ENCODE data around the gene LDLRAD2. TPM values are rescaled to one million over a fixed set of nuclear protein-coding genes. Genes with fewer than 3 reads are reported as not detected.

Gene LDLRAD2
- polyA plus RNA-seq, 2 of the 4 experiments (the other 2 are of a cell fraction), result 0.08 TPM; not detected in 1

GRCh38 chr1:21866707-21867043, 54.6 kb downstream of the LDLRAD2 start:
- no peak for ATAC-seq
- DNase-seq (ENCODE audit: low read depth in 1 of 2, low spot score in 1 of 2), result no peak
- H3K4me3 ChIP-seq, result no peak overlapping the region
- 71% methylated on average over 1 of the region's 1 CpG for WGBS (ENCODE audit: missing lambda C conversion rate)
- H3K27ac ChIP-seq, result no peak overlapping the region
- FAIRE-seq, result no peak
- no peaks in the 10 kb centered on the region for H3K9me3 ChIP-seq
- H3K4me2 ChIP-seq, result no peak overlapping the region
- POLR2A ChIA-PET, result no interaction called here
- peaks cover 33% of the 10 kb centered on the region for H3K4me1 ChIP-seq
- TF ChIP-seq EP300 (IDR thresholded peaks at IDR 0.05) (no peak), FOXS1 (CRISPR knock-in tag; IDR thresholded peaks at IDR 0.05) (no peak), HOXB13 (CRISPR knock-in tag; IDR thresholded peaks at IDR 0.05; ENCODE audit: low read depth) (no peak), GATA3 (IDR thresholded peaks at IDR 0.05; ENCODE audit: borderline replicate concordance) (no peak), RARB (CRISPR knock-in tag; IDR thresholded peaks at IDR 0.05) (no peak), REST (IDR thresholded peaks at IDR 0.05) (no peak), BHLHE40 (IDR thresholded peaks at IDR 0.05; ENCODE audit: low read depth, low read length) (no peak), USF2 (IDR thresholded peaks at IDR 0.05) (no peak), CHD4 (IDR thresholded peaks at IDR 0.05; ENCODE audit: borderline replicate concordance) (no peak), CTCF (IDR thresholded peaks at IDR 0.05) (no peak), NFE2L2 (conservative IDR thresholded peaks at IDR 0.05; ENCODE audit: low read length) (no peak), RCOR1 (IDR thresholded peaks at IDR 0.05; ENCODE audit: low read depth, low read length) (no peak), MAFK (IDR thresholded peaks at IDR 0.05; ENCODE audit: partially characterized antibody) (no peak), HDAC2 (IDR thresholded peaks at IDR 0.05) (no peak), ZNF302 (CRISPR knock-in tag; IDR thresholded peaks at IDR 0.05) (no peak), ELK1 (IDR thresholded peaks at IDR 0.05; ENCODE audit: low read depth, low read length) (no peak)
- CTCF ChIA-PET, result interaction anchor here (0.6 to 1.1 kb wide), 2 partner anchors 14 to 96 kb away, joined by 3 read pairs; no protein-coding TSS in a partner anchor

- CTCF ChIA-PET, result interaction anchor here (0.6 to 1.4 kb wide), 3 partner anchors 51 to 95 kb away, joined by 3 read pairs; no protein-coding TSS in a partner anchor
- no peak overlapping the region for H3K27ac ChIP-seq
- FAIRE-seq, result no peak
- H3K4me1 ChIP-seq, result peaks cover 25% of the 10 kb centered on the region
- no peak overlapping the region for H3K4me2 ChIP-seq
- 88% methylated on average over 5 of the region's 5 CpGs for WGBS (ENCODE audit: missing lambda C conversion rate)
- POLR2A ChIA-PET, result no interaction called here
- H3K9me3 ChIP-seq, result no peaks in the 10 kb centered on the region
- no peak overlapping the region for H3K4me3 ChIP-seq
- no peak for ATAC-seq
- DNase-seq (ENCODE audit: low read depth in 1 of 2, low spot score in 1 of 2), result no peak
- TF ChIP-seq PBX3 (IDR thresholded peaks at IDR 0.05) (no peak), CTCF (IDR thresholded peaks at IDR 0.05) (no peak), HOXA7 (CRISPR knock-in tag; IDR thresholded peaks at IDR 0.05) (no peak), HMGXB4 (CRISPR knock-in tag; IDR thresholded peaks at IDR 0.05; ENCODE audit: borderline replicate concordance) (no peak), ZFP36 (IDR thresholded peaks at IDR 0.05; ENCODE audit: borderline replicate concordance, partially characterized antibody) (no peak), CBX8 (IDR thresholded peaks at IDR 0.05) (no peak), MYC (IDR thresholded peaks at IDR 0.05; ENCODE audit: borderline replicate concordance, low read length) (no peak), PHF8 (IDR thresholded peaks at IDR 0.05; ENCODE audit: borderline replicate concordance, low read depth) (no peak), ZNF302 (CRISPR knock-in tag; IDR thresholded peaks at IDR 0.05) (no peak), FOSB (CRISPR knock-in tag; IDR thresholded peaks at IDR 0.05) (no peak)
Observed at GRCh38 chr1:21867451-21867996, 55.5 kb downstream of the LDLRAD2 start.

Data from A549 (cell line).